NCI-H82 (cell line): ENCODE measurements around the gene ABCA12.
A peak's percentile ranks its signal among the peaks of the same experiment; 100 is the strongest.

Experiments
- DNase-seq: peaks from one replicate; lab custom pipeline; 2025; lab: John Stamatoyannopoulos, UW

Gene ABCA12

DNA sequence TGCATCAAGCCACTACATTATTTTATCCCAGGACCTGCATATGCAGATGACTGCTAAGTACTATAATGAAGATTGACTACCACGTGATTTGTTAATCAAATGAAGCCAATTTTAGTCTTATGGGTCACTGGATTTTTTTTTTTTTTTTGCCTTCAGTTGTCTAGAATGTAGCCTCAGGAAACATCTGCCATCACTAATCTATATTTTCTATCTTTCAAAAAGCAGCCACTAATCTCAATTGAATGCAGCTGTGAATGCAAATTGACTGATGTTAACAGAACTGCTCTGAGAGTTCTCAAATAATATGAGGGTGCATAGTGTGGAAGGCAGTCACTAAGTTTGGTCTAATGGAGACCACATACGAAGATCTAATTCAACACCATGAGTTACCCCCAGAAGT is 106.3 kb downstream of the ABCA12 start:
- DNase-seq = no peak

DNA sequence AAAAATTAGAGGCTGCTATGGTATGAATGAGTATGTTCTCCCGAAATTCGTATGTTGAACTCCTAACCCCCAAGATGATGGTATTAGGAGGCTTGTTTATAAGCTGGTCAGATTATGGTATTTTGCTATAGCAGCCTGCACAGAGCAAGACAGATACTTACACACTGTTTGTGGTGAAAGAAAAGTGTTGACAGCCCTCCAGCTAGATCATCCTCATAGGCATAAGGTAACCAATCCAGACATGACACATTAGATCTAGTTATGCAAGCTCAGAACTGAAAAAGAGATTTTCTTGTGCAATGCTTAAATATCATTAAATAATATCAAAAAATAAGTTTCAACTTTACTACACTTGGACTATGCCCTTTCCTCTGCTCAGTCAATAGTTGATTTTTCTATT is 107.1 kb downstream of the ABCA12 start:
- DNase-seq = no peak

DNA sequence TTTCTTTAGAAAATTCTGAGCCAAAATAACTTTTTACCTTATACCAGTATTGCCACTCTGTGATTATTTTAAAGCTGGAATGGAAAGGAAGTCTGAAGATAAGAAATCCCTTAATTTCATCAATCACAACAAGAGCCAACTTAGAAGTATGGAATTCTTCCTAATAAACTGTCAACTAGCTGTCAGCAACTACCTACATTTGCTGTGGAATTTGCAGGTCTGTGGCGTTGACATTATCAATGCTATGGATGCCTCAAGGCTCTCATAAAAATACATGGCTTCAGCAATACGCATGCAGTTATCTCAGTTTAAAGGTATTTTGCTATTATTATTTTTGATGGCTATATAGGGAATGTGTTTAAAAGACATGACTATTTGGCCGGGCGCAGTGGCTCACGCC is 108.5 kb downstream of the ABCA12 start:
- no peak for DNase-seq

DNA sequence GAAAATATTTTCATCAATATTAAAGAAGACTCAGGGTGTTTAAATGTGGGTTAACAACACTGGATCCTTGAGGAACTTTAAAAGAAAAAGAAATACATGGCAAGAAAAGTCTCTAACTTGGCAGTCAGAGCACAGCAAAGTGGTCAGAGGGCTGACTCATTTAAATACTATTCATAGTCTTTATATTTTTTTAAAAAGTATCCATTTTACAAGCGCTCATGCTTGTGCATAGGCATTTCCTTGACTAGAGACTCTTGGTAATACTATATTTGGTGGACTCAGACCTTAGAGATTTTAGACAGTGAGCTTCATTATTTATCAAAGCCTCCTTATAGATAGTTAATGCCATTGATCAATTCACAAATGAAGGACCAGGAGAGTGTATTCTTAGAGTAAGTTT is 110.2 kb downstream of the ABCA12 start:
- DNase-seq = no peak

DNA sequence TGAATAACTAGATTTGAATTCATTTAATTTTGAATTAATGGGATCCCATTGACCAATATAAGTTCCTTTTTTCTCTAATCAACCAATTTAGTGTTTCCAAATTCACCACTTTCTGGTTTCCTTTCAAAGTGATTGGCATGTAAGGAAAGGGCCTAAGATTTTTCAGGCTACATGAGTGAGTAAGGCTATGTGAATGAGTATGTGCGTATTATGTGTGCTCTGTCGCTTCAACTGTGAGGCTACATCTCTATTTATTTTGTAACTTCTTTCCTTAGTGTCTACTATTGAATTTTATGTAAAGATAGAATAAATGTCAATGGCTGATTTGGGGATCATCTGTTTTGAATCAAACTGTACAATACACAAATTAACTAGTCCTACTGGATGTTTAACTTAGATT is 110.6 kb downstream of the ABCA12 start:
- no peak for DNase-seq

DNA sequence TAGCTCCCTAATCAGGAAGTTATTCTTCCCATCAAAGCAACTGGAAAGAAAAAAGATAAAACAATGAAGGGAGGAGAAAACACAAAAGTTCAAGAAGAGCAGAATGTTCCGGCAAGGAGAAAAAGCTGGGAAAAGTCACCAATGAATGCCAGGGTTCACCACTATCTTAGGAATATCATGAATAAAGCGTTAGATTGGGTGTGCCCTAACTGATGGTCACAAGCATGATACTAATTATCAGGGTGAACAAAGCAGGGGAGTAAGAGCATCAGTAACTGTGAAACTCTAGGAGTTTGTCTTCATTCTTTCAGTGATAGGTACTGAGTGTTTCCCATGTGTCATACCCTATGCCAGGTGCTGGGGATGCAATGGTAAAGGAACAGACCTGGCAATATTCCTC is 115.5 kb downstream of the ABCA12 start:
- no peak for DNase-seq

DNA sequence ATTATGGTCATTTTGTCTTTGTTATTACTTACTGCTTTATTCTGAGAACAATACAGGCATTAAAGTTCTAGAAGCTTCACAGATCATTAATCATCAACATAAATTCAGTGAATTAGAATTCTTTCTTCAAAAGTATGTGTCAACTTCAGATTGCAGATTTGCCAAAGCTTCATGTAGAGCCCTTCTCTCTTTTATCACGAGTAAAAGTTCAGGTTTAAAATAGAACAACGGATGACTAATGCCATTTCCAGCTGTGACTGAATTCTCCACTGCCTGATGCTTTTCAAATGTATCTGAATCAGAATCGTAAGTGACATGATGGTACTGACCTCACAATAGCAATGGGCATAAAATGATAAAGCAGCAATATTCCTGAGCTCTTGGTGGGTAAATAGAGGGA is 116.0 kb downstream of the ABCA12 start:
- no peak for DNase-seq

DNA sequence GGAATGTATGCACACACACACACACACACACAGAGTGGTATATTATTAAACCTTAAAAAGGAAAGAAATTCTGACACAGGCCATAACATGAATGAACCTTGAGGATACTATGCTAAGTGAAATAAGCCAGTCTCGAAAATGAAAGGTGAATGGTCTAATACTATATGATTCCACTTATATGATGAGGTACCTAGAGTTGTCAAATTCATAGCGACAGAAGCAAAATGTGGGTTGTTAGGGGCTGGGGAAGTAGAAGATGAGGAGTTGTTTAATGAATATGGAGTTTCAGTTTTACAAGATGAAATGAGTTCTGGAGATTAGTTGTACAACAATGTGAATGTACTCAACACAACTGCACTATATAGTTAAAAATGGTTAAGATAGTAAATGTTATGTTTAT is 118.1 kb downstream of the ABCA12 start:
- no peak for DNase-seq

DNA sequence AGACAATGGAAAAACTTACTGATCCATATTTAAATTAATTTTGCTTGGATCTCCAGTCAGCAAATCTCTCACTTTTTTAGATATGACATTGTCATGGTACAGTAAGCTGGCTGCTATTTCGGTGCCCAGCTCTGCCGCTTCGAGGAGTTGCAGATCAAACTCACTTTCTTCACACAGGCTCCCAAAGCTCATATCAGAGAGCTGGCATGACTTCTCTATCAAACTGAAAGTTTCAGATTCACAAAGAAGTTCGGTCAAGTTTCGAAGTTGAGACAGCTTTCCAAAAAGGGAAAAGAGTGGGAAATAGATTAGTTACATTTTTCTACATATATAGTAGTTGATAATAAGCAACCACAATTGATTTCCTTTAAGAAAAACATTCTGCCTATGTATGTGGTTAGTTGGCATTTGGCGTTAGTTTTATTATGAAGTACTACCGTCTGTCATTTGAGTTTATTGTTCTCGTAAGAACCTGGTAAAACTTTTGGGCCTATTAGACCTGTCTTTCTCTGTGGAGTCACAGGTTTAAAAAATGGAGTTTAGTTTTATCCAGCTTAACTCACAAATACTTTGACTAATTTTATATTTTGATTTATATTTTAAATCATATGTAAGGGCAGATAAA is 118.8 kb downstream of the ABCA12 start:
- DNase-seq = no peak

DNA sequence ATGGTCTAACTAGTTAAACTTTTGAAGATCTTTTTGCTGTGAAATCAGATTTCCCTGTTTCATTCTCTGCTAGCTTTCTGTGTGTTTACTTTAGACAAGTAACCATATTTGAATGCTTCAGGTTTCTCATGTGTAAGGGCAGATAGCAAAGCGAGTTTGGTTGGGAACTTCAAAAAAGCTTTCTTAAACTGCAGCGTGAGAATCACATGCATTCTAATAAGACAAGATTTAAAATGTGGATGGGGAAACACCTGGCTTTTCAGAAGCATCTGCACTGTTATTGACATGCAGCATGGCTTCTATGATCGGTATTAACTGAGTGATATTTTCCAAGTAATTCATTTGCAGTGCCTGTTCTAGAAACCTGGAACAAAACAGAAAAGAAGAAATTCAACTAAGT is 119.3 kb downstream of the ABCA12 start:
- DNase-seq = no peak

DNA sequence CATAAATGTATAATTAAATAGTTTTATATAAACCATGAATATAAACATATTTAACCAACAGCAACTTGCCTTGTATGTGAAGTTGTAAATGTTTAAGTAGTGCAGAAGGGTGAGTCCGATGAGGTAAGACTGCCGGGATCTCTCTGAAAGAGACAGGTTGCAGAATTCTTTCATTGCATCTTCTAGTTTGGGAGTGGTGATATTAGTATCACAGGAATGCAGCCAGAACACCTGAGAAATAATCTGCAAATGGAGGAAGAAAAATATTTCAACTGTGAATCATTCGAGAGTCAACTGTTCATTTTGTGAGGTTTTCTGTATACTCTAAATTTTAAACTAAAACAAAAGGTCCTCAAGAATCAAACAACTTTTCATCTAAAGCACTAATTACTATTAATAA is 123.0 kb downstream of the ABCA12 start:
- DNase-seq = no peak

DNA sequence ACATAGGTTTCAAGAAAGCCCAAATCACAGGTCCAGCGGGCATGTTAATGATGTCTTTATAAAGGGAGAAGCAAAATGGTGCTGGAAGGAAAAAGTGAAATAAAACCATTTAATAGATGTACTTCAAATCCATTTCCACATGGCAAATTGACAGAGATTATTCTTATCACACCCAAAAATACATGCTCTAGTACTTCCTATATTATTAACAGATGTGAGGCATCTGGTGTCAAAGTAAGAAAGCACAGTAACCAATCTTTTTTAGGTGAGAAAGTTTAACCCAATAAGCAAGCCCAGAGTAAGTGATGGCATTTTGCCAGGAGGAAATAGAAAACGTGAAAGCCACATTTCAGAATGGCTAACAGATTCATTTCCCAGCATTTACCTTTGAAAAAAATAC is 128.0 kb downstream of the ABCA12 start:
- DNase-seq = no peak

DNA sequence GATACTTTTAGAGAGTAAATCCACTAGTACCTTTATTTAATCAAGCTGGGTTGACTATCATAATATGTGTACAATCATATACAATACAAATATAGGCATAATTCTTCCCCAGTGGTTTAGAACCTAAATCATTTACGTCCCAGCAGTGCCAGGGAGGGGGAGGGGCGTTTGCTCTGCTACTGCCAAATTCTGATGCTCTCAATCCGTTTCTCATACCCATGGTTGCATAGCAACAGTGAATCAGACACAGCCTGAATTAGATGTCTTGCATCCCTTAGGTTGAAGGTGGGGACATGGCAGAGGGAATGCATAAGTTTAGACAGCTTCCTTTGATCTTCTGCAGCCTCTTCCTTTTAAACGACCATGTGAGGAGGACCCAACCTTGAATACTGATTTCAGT is 135.4 kb downstream of the ABCA12 start:
- DNase-seq = peak; percentile 54

DNA sequence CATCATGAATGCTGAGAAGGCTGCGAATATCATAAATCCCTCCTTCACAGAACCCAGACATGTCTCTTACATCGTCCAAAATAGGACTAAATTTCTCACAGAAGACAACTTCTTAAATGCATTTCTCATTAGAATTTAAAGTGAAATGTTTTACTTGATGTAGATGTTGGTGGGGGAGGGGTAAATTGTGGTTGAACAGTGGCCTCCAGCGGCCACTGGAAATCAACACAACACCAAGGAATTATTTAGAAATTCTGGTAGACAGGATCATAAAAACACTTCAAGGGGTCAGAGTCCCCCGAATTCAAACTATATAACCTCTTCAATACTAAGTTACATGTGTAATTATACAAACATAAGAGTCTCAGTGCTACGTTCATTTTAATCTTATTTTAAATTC is 135.9 kb downstream of the ABCA12 start:
- peak; percentile 88 for DNase-seq

DNA sequence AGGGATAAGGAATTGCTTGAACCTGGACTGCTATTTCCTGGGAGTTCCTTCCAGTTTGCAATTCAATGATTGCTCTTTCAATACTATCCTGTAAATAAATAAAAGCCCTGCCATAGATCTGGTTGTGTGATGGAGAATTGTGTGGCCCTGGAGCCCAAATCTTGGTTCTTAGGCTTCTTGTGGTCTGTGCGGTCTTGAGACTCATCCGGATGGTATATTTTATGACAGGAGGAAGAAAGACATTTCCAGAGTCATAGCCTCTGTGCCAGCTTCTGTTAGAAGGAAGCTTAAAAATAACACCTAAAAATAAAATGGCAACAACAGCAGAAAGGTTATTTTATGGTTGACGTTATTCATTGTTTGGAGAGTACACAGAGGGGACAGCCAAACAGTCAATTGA is 137.7 kb downstream of the ABCA12 start:
- DNase-seq = no peak

DNA sequence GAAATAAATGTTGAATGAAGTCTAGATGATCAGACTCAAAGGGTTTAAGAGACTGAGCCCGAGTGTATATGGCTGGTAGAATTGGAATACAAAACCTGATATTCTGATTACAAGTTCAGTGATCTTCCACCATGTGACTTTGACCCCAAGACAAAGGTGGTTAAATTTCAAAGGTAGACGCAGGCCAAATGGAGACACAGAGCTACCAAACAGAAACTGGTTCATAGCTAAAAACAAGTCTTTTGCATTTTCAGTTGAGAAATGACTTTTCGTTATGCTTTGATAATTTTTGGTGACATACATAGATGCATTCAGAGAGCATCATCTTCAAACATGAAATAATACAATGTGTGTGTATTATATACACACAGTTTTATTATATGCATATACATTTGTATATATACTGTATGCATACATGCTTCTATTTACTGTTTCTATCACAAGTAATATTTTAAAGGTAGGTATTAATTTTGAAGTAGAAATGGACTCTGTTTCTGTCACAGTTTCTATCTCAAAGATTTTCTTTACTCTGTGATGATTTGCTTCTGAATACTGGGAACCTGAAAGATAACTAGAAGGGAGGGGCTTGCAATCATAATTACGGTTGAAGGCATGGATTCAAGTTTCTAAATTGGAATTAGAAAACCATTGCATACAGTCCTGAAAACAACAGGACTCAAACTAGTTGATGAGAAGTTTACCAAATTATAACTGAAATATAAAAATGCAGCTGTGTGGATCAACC is 142.3 kb downstream of the ABCA12 start:
- DNase-seq = no peak

DNA sequence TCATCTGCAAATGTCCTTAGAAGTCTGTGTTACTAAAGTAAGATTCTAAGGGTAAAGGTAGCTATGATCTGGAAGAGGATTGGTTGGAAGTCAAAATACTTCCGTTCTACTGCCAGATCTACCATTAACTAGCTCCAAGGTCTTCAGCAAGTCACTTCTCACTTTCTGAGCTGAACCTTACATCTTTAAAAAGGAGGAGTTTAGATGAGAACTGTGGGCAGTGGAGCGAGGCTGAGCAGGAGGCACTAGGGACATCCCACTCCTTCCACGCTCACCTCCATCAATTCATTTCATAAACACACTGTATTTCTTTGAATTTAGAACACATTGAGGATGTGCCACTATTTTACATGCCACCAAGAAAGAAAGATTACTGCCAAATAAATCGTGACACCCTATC is 143.0 kb downstream of the ABCA12 start:
- no peak for DNase-seq

DNA sequence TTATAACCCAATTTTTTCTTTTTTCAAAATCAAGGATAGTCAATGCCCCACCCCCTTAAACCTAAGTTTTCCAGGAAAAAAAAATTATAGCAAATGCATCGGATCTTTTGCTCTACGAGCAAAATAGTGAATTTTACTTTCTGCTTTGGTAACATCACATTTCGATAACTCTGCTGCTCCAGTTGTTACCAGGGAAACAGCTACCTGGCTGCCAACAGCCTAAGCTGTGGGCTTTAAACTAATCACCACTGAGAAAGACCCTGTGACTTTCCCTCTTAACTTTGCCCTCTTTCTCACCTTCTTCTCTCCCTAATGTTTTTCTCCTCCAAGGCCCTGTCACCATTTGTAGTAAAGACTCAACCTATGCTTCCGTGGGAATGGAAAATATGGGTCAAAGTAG is 145.5 kb downstream of the ABCA12 start:
- DNase-seq = no peak

DNA sequence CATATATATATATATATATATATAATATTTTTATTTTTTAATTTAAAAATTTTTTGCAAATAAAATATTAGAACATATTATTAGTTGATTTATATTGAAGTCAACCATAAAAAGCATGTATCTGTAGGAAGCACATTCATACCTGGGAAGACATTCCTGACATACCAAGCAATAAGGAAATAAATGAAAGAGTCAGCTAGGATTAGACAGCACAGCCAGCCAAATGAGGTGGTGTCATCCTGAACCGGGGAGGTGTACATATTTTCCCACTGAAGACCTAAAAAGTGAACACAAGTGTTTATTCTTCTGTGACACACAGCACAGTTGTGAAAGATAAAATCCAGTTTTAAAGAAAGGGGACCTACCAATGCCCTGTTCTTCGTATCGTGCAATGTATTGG is 149.2 kb downstream of the ABCA12 start:
- DNase-seq = no peak

DNA sequence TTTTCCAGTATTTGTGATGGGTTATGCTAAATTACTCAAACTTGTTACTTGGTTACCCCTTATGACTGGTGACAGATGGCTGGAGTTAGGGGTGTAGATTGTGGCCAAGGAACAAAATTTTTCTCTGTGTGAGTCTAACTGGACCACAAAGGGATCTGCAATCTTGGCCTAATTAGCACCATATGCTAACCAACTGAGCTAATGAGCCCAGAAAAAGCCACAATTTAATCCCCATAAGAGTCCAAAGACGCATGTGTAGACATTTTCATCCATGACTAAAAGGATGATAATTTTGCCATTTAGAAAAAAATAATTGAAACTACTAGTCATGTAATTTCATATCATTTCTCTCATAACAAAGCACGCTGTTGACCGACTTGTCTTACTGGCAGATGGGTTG is 151.2 kb downstream of the ABCA12 start:
- DNase-seq = peak; percentile 17

DNA sequence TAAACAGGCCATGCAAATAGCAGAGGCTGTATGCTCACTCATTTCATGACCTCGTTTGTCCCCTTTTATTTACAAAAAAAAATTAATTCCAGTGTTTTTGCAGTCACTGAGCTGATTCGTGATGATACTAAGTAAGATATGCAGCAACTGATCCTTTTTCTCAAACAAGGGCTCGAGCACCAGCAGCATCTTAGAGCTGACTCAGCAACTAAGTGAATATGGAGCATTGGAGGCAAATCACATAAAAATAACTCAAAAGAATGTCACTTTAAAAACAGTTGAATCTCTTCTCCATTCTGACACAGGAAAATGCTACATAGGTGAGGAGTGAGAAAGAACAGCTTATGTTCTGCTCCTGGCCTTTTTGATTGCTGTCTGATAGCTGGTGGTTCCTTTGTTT is 152.8 kb downstream of the ABCA12 start:
- DNase-seq = no peak

DNA sequence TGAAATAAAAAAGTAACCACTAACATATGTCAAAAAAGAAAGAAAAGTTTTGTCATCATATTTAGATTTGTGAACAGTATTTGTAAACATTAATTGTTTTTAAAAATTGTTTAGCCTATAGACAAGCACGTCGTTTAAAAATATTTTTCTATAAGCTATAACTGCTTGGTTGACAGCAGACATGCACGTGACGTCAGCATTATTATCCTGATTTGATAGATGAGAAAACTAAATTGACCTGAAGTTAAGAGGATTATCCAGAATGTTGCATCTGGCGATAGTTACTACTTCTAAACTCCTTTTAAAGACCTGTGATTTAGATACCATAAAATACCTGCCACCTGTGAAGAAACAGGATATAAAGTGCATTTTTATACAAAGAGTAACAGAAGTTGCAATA is 172.0 kb downstream of the ABCA12 start:
- DNase-seq = peak; percentile 88

DNA sequence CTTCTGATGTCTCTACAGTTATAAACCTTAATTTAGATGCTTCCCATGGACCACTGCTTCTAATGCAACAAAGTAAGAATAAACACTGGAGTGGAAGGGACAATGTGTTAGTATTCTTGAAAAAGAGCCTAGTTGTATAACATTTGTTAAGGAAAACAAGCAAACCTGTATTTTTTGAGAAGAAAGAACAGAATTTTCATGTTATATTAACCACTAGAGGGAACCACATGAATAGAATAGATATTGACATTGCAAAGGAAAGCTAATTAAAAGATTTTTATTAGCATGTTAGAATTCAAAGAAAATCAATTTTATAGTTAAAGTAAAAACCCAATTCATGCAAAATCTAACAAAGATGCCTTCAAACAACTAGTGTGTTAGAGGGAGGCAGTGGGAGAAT is 177.7 kb downstream of the ABCA12 start:
- DNase-seq = no peak

DNA sequence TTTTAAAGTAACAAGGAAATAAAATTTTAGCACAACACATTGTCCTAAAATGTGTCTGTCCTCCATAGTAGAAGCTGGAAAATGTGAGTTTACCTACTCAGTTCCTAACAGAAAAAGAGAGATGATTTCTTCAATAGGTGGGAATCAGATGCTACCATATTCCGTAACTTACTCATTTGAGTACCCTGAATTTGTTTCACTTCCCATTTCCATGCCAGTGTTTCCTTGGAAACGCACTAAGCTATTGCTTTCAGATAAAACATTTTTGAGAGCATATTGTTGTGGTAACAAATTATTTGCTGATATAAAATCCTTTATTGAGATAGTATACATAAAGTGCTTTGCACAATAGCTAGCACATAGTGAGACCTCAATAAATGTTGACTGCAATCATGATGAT is 191.5 kb downstream of the ABCA12 start:
- DNase-seq = no peak
